GM19238 (cell line): Measurements from ENCODE around the gene EPS15.
A peak's percentile ranks its signal among the peaks of the same experiment; 100 is the strongest.

Experiments
- DNase-seq: peaks from one replicate; pipeline ENCODE4 v3.0.0; 2011; ENCODE audit warnings: low spot score; ENCODE audit not compliant: insufficient read length

The EPS15 gene

GRCh38 chr1:51381964-51382363 is 137.1 kb downstream of the EPS15 start:
- no peak for DNase-seq

- DNase-seq, result no peak
These were observed 138.1 kb downstream of the EPS15 start for GRCh38 chr1:51380936-51381335.

GRCh38 chr1:51378871-51379270 is 140.2 kb downstream of the EPS15 start:
- DNase-seq, result no peak

- no peak for DNase-seq
These were observed 145.2 kb downstream of the EPS15 start for GRCh38 chr1:51373898-51374297.

- DNase-seq, result no peak
These were observed 146.5 kb downstream of the EPS15 start for GRCh38 chr1:51372561-51372960.

- DNase-seq, result no peak
These were observed 149.9 kb downstream of the EPS15 start for GRCh38 chr1:51369171-51369570.

- no peak for DNase-seq
These were observed 153.3 kb downstream of the EPS15 start for GRCh38 chr1:51365774-51366173.

- no peak for DNase-seq
These were observed 159.2 kb downstream of the EPS15 start for GRCh38 chr1:51359879-51360278.

GRCh38 chr1:51355382-51355781 is 163.7 kb downstream of the EPS15 start:
- DNase-seq, result no peak

GRCh38 chr1:51354416-51354815 is 164.7 kb downstream of the EPS15 start:
- no peak for DNase-seq

- no peak for DNase-seq
These were observed 167.2 kb downstream of the EPS15 start for GRCh38 chr1:51351907-51352306.

GRCh38 chr1:51349862-51350261 is 169.2 kb downstream of the EPS15 start:
- no peak for DNase-seq

GRCh38 chr1:51348147-51348527 is 170.9 kb downstream of the EPS15 start:
- no peak for DNase-seq

GRCh38 chr1:51347398-51348146 is 171.5 kb downstream of the EPS15 start:
- DNase-seq, result no peak

GRCh38 chr1:51346086-51346942 is 172.8 kb downstream of the EPS15 start:
- no peak for DNase-seq

GRCh38 chr1:51345300-51345687 is 173.8 kb downstream of the EPS15 start:
- DNase-seq, result no peak

- DNase-seq, result no peak
These were observed 174.3 kb downstream of the EPS15 start for GRCh38 chr1:51344602-51345299.

- no peak for DNase-seq
These were observed 174.8 kb downstream of the EPS15 start for GRCh38 chr1:51344276-51344601.

- no peak for DNase-seq
These were observed 175.4 kb downstream of the EPS15 start for GRCh38 chr1:51343624-51344023.

- DNase-seq, result no peak
These were observed 176.4 kb downstream of the EPS15 start for GRCh38 chr1:51342591-51343206.

GRCh38 chr1:51341876-51342496 is 177.1 kb downstream of the EPS15 start:
- peak; percentile 39 for DNase-seq
